UCSD-AML1 (cell line): ENCODE results near the gene FRG2.
"Not testable (repeated sequence)": the region's sequence is repeated elsewhere in the genome, so short reads cannot be mapped to it uniquely, and the experiment has no call there.

Experiments used
- DNase-seq: peaks from one replicate; lab custom pipeline; 2025; ENCODE audit not compliant: unreplicated experiment; lab: John Stamatoyannopoulos, UW

FRG2 gene

DNA sequence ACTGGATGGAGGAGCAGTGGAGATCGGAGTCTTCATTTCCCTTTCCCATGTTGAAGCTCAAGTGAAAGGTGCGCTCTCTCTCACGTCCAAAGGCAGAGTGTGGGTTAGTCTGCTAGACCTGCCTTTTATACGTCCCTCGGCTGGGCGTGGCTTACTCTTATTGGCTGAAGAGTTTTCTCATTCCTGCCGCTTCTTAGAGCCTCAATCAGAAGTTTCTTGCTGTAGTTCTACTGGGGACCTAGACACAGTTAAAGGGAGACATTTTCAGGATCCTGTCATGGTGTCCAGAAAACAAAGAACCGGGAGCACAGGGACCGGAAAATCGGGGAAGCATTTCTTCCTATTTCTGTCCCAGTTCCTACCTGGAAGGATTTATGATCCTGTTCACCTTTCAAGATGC is at the start of gene FRG2:
FRG2 (minus strand) TSS at position 101 of the 400 bp plus-strand sequence; CDS start at position 49, 52 bp downstream.
- not testable (repeated sequence) for DNase-seq

DNA sequence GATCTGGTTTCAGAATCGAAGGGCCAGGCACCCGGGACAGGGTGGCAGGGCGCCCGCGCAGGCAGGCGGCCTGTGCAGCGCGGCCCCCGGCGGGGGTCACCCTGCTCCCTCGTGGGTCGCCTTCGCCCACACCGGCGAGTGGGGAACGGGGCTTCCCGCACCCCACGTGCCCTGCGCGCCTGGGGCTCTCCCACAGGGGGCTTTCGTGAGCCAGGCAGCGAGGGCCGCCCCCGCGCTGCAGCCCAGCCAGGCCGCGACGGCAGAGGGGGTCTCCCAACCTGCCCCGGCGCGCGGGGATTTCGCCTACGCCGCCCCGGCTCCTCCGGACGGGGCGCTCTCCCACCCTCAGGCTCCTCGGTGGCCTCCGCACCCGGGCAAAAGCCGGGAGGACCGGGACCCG is 41.3 kb upstream of the FRG2 start:
- DNase-seq: not testable (repeated sequence)

- DNase-seq: not testable (repeated sequence)
Measured at GRCh38 chr4:190064805-190065204, 37.7 kb upstream of the FRG2 start.

DNA sequence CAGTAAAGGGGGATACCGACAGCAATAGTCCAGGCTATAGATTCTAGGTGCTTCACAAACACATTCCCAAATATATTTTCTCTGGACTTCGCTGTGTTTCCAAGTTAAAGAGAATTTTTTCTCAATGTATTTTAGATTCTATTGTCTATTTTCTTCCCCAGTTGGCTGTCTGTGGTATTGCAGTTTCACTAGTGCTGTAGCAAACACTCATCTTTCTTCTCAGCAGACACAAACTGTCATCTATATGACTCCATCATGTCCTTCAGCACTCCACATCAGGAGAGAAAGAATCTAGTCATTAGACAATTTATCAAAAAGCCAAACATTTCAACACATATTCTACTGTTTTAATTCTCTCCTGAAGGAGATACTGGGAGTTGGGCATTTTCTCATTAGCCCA is 37.3 kb upstream of the FRG2 start, which contains the start of gene DBET:
DBET (plus strand) TSS at position 161 of the 400 bp plus-strand sequence.
- not testable (repeated sequence) for DNase-seq

- not testable (repeated sequence) for DNase-seq
Measured at GRCh38 chr4:190058997-190059396, 31.9 kb upstream of the FRG2 start.

DNA sequence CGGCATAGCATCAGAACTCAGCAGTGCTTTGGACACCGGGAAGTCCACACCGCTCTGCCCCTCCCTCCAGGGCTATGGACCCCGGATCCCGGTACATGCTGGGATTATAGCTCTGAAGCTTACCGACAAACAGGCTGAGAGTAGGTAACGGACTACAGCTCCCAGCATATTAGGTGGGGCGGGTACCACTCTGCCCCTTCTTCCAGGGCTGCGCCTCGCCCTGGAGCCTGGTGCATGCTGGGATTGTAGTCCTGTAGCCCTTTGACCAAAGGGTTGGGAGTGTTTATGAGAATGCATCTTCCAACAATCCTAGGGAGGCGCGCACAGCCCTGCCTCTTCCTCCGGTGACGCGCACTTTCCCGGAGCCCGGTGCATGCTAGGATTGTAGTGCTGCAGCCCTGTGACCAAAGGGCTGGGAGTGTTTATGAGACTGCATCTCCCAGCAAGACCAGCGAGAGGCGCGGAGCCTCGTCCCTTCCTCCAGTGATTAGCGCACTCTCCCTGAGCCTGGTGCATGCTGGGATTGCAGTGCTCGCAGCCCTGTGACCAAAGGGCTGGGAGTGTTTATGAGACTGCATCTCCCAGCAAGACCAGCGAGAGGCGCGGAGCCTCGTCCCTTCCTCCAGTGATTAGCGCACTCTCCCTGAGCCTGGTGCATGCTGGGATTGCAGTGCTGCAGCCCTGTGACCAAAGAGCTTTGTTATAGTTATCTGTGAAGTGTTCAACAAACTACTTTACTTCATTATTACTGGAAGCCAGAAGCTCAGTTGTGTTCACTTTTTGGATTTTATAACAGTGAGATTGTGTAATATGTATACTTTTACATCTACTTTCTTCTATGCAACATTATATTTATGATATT is 22.6 kb upstream of the FRG2 start:
- DNase-seq: not testable (repeated sequence)

- DNase-seq: not testable (repeated sequence)
Measured at GRCh38 chr4:190047627-190048026, 20.6 kb upstream of the FRG2 start.

DNA sequence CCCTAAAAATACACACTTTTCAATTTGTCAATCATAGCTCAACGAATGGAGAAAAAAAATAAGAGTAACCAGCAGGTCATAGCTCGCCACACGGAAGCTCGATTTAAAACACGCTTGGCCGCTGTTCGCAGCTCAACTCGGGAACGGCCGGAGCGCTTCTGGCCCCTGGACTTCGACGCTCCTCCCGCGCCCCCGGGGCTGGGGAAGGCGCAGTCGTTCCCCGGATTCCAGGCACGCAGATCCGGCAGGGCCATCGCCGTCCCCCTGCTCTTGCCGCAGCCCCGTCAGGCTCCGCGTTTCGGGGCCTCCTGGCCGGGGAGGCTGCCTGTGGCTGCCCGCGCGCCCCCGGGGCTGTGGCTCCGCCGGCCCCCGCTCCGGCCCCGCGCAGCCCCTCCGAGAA is 13.8 kb upstream of the FRG2 start:
- DNase-seq: not testable (repeated sequence)

DNA sequence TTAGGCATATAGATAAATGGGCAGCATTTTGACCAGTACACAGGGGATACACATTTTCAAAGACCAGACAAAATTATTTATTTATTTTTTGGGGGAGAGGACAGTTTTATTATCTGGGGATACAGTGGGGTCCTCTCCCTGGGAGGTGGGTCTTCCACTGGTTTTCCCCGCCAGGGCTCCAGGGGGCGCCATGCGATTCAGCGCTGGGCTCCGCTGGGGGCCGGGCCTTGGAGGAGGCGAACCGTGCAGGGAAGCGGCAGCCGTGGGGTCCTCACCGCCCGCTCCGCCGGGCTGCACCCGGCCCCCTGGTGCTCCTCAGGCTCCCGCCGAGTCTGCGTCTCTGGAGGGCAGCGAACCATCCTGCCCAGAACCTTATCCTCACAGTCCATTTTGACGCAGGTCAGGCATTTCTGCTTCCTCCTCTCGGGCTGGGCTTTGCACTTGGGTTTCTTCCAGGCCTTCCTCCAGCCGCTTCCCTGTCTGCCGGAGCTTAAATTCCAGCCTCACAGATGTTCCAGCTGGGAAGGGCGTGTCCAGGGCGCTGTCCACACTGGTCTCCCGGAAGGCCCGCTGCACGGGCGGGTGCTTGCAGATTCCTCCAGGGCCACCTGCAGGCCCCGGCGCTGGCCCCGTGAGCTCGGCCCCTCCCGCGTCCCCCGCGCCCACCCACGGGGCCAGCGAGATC is 10.8 kb upstream of the FRG2 start:
- DNase-seq: not testable (repeated sequence)

GRCh38 chr4:190031264-190031663 is 4.2 kb upstream of the FRG2 start:
- DNase-seq: not testable (repeated sequence)

GRCh38 chr4:190022614-190023281 is 4.3 kb downstream of the FRG2 start:
- DNase-seq: not testable (repeated sequence)

GRCh38 chr4:190021973-190022372 is 5.1 kb downstream of the FRG2 start:
- DNase-seq: not testable (repeated sequence)

GRCh38 chr4:190020790-190021717 is 6.0 kb downstream of the FRG2 start:
- DNase-seq: no peak

GRCh38 chr4:190019859-190020463 is 7.1 kb downstream of the FRG2 start:
- not testable (repeated sequence) for DNase-seq

DNA sequence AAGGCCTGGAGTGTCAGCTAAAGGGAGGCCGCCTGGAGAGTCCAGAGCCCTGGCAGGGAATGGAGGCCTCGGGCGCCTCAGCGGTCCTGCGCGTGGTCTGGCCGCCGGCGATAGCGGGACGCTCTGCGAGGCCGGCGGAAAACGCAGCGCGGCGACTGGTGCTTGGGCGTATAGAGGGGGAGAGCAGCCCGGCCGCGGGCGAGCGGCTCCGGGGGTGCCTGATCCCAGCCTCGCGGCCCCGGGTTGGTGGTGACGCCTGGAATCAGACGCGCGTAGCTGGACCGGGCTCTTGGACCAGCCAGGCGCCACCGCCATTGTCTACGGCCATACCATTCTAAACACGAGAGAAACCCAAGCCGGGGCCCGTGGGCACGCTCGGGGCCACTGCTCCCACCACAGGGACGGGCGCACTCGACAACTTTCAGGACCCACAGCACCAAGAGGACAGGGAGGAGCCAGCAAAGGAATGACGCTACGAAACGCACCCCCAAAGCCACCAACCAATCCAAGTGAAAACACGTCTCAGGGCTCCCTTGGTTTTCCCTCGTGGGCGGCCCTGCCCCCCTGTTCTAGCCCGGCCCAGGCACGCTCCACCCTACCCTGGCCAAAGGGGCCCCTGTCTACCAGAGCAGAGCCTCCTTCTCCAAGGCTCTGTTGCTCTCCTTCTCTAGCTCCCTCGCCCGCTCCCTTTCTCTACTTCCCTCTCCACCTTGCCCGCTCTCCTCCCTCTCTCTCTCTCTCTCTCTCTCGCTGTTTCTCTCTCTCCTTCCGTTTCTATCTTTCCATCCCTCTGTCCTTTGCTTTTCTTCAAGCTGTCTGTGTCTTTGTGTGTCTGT is 7.8 kb downstream of the FRG2 start:
- DNase-seq: no peak

GRCh38 chr4:190018201-190018920 is 8.7 kb downstream of the FRG2 start:
- DNase-seq: no peak

DNA sequence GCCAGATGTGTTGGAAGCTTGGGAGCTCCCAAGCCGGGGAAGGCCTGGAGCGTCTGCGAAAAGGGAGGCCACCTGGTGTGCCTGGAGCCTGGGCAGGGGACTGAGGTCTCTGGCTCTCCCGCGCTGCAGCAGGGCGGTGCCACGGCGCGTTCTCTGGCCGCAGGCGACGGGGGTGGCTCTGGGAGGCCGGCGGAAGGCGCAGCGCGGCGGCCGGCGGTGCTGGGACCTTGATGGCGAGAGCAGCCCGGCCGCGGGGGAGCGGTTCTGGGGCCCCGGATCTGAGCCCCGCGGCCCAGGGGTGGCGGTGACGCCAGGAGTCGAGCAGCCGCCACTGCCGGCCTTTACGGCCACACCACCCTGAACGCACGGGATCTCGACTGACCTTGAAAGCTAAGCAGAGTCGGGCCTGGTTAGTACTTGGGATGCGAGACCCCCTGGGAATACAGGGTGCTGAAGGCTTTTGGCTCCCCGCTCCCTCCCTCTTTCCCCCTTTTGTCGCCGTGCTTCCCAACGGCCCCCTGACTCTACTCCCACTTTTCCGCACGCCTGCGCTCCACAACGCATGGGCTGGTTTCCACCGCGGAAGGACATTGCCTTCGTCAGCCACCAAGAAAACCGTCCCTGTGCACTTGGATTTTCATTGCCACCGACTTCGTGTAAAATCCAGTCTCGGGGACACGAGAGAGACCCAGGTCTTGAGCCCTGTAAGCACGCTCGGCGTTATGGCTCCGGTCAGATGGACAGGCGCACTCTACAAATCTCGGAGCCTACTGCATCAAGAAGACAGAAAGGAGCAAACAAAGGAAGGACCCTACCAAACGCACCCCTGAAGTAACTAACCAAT is 9.5 kb downstream of the FRG2 start:
- DNase-seq: no peak
